ENCODE measurements around the gene CWC22. TPM values are rescaled to one million over a fixed set of nuclear protein-coding genes. Genes with fewer than 3 reads are reported as not detected.
"Not testable (repeated sequence)": the region's sequence is repeated elsewhere in the genome, so short reads cannot be mapped to it uniquely, and the experiment has no call there.

The CWC22 gene
- 23.0 TPM for polyA plus RNA-seq (2012; ENCODE audit: insufficient read depth, insufficient read length)

DNA sequence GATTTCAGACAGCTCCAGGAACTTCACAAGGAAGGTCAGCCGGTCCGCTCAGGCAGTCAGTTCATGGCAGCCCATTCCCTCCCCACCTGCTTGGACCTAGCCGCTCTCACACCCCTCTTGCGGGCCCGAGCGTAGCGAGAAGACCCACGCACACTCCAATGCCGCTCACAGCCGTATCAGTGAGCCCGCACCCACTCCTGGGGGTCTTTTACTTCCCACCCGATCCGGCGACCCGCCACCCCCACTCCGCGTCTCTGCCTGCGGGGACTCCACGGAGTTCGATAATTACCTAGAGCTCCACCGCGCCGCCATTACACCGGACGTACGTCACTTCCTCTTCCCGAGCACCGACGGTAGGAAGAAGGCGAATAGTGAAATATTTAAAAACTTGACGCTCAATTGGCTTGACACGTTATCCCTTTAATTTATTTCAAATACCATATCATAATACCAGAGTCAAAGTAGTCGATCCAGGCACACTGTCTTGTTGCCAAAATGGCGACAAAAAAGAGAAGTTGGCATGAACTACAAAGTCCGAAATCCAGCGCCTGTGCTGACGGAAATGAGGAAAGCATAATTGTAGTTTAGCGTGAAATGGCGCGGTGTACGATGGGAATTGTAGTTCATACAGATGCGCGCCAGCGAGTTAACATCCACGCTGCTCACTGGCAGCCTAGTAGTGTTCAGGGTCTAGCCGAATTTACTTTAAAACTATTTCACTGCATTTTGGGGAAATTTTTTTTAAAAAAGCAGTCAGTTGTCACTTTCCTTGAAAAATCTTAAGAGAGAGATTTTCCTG lies at the start of gene CWC22:
Gene CWC22, minus strand, starts transcription at position 517 of the 799 bp plus-strand sequence. CDS start 13,956 bp downstream, outside the sequence.
- peak within 1 kb of the TSS; percentile 95 for H3K4me3 ChIP-seq (ENCODE audit: low read length)

DNA sequence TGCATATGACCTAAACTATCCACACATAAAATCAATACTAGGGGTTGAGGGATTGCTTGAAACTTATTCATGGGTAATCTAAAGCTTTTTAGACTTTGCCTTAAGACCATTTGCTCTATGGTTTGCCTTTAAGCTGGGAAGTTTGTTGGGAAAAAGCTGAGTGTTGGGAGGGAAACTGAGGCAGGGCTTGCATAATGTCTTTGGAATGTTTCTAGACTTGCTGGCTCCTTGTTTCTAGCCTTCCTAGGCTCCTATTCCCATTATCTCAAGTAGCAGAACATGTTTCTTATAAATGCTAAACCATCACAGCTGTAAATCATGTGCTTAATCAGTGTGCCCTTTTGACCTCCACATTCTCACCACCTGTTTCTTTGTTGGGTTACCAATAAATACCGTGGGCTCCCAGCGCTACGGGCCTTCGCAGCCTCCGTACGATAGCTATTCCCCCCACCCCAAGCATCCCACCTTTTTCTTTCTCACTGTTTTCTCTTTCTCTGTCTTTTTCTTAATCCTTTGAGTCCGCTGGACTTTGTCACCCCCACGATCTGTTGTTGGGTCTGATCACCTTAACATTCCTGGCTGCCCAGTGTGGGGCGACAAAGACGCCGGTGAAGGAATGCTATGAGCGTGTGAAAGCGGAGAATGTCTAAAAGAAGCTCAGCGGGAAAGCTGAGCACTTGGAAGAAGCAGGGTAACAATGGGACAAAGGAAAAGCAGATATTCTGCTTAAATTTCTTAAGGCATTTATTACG lies 49.4 kb upstream of the CWC22 start:
- no peak for DNase-seq (ENCODE audit: low read depth, low spot score)
- no peak overlapping the region for H3K4me3 ChIP-seq (ENCODE audit: low read length)

More for the DNA sequence above, at the start of gene CWC22:
- DNase-seq (ENCODE audit: low read depth, low spot score): peak; percentile 94

DNA sequence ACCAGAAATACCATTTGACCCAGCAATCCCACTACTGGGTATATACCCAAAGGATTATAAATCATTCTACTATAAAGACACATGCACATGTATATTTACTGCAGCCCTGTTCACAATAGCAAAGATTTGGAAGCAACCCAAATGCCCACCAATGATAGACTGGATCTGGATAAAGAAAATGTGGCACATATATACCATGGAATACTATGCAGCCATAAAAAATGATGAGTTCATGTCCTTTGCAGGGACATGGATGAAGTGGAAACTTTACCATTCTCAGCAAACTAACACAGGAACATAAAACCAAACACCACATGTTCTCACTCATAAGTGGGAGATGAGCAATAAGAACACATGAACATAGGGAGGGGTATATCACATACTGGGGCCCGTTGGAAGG lies 47.5 kb upstream of the CWC22 start:
- not testable (repeated sequence) for H3K4me3 ChIP-seq (ENCODE audit: low read length); DNase-seq (ENCODE audit: low read depth, low spot score)

DNA sequence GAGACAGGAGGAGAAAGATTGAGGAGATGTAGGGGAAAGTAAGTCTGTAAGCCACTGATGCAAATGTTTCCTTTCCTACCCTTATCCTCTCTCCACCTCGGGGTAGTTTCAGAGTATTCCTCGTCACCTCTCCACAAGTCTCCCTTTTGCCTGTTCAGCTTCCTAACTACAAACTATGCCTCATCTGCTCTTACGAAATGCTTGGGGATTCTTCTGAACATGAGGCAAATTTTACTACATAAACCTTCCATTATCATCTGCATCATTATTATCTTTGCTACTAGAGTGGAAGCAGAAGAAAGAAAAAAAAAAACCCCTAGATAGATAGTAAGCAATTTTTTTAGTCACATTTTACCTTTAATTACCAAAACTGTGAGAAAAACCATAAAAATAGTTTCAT lies 43.1 kb upstream of the CWC22 start:
- DNase-seq (ENCODE audit: low read depth, low spot score): no peak
- H3K4me3 ChIP-seq (ENCODE audit: low read length): no peak overlapping the region

DNA sequence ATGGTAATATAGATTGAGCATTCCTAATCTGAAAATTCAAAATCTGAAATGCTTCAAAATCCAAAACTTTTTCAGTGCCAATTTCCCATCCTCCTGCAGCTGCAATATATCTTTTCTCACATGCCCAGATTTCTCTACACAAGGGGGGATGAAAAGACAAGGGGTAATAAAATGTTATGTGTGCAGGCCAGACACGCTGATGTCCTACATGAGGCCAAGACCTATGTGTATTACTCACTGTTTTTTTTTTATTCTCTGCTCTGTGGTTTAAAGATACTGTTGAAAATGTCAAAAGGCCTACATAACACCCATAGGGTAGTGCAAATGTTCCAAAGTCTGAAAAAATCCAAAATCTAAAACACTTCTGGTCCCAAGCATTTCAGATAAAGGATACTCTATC lies 41.2 kb upstream of the CWC22 start:
- no peak overlapping the region for H3K4me3 ChIP-seq (ENCODE audit: low read length)
- DNase-seq (ENCODE audit: low read depth, low spot score): no peak

DNA sequence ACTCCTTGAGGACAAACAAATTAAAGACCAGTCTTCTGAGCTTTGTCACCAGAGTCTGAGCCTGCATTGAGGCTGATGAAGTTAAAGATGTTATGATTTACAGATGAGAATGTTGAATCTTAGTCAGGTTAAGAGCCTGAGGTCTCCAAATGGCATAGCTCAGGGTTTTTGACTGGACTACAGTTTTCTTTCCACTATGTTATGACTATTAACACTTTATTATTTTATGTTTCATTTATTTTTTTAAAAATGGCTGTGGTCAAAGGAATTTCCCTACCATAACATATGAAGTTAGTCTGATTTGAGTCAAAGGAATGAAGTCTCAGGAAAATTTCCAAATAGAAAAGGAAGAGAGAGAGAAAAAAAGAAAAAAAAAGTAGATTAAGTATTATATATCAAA lies 39.7 kb upstream of the CWC22 start:
- no peak for DNase-seq (ENCODE audit: low read depth, low spot score)
- H3K4me3 ChIP-seq (ENCODE audit: low read length): no peak overlapping the region

DNA sequence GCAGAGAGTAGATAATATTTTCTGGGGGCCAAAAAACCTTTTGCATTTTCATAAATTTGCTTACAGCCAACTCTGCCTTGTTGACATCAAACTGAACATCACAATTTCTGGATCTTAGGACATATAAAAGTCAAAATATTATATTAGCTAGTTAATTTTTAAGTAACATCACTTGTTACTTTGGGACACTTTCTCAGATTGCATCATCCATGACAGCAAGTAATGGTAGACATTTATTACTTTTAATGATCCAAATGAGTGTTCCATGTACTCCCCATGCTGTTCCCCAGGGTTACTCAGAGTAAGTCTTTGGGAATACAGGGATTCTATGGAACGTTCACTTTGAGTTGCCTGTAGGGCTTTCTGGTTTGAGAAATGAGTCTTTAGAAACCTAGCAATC lies 39.1 kb upstream of the CWC22 start:
- no peak for DNase-seq (ENCODE audit: low read depth, low spot score)
- no peak overlapping the region for H3K4me3 ChIP-seq (ENCODE audit: low read length)

DNA sequence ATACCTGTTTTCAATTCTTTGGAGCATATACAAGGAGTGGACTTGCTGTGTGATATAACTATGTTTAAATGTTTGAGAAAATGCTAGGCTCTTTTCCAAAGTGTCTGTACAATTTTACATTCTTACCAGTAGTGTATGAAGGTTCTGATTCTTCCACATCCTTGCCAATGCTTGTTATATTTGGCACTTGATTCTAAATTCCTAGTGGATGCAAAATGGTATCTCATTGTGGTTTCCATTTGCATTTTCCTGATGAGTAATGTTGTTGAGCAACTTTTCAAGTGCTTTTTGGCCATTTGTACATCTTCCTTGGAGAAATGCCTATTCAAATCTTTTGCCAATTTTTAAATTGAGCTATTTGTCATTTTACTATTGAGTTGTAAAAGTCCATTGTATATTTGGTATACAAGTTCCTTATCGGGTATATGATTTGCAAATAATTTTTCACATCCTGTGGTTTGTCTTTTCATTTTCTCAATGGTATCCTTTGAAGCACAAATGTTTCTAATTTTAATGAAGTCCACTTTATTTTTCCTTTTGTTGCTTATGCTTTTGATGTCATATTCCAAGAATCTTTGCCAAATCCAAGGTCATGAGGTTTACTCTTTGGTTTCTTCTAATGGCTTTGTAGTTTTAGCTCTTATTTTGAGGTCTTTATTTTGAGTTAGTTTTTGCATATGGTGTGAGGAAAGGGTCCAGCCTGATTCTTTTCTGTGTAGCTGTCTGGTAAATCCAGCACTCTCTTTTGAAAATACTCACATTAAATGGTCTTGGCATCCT lies 33.2 kb upstream of the CWC22 start:
- DNase-seq (ENCODE audit: low read depth, low spot score): no peak
- H3K4me3 ChIP-seq (ENCODE audit: low read length): no peak overlapping the region

DNA sequence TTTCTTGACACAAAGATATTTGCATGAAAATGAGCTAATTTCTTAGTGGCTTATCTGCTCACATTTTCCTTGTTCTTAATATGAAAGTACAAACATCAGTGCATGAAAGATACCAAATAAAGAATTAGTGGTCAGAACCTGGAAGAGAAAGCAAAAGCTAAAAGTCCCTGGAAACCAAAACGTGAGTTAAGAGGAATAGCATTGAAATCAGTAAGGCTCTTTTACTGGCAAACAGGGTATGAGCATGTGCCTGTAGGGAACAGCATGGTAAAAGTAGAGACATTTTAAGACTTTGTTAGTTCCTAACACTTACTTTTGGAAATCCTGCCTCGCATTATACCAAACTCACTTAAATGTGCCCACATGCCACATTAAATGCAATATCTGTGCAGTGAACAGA lies 31.9 kb upstream of the CWC22 start:
- H3K4me3 ChIP-seq (ENCODE audit: low read length): no peak overlapping the region
- no peak for DNase-seq (ENCODE audit: low read depth, low spot score)

DNA sequence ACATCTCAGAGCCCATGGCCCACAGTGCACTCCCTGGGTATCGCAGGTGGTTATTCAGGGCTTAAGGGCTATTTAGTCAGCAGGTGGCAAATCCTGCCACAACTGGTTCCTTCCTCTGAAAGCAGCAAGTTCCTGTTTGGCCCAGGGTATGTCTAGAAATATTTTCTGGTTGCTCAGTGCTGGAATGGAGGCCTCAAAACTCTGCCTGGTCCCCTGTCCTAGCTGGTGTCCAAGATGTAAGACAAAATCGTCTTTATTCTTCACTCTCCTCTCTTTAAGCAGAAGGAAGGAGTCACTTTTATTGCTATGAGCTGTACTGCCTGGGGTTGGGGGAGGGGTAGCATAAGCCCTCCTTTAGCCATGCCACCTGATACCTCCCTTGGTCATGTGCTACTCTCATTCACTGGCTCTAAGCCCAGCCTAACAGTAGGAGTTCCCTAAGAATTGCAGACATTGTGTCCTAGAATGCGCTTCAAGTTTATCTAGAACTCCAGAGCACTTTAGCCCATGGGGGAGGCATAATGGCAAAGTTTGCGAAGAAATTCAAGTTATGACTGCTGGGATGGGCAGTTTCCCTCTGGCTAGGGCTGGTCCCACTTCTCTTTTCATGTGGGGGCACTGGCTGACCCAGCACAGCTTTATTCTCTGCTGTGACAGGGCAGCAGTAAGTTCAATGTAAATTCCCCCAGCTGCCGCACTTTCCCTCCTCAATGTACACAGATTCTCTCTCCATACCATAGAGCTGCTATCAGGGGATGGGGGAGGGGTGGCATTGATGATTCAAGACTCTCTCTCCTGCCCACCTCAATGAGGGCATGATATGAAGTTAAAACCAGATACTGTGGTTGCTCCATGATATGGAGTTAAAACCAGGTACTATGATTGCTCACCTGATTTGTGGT lies 27.1 kb upstream of the CWC22 start:
- no peak for DNase-seq (ENCODE audit: low read depth, low spot score)
- H3K4me3 ChIP-seq (ENCODE audit: low read length): no peak overlapping the region

DNA sequence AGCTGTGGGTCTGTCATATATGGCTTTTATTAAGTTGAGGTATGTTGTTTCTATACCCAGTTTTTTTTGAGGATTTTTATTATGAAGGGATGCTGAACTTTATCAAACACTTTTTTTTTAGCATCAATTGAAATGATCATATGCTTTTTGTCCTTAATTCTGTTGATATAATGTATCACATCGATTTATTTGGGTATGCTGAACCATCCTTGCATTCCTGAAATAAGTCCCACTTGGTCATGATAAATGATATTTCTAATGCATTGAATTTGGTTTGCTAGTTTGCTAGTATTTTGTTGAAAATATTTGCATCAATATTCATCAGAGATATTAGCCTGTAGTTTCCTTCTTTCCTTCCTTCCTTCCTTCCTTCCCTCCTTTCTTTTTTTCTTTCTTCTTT lies 22.5 kb upstream of the CWC22 start:
- no peak overlapping the region for H3K4me3 ChIP-seq (ENCODE audit: low read length)
- DNase-seq (ENCODE audit: low read depth, low spot score): no peak

DNA sequence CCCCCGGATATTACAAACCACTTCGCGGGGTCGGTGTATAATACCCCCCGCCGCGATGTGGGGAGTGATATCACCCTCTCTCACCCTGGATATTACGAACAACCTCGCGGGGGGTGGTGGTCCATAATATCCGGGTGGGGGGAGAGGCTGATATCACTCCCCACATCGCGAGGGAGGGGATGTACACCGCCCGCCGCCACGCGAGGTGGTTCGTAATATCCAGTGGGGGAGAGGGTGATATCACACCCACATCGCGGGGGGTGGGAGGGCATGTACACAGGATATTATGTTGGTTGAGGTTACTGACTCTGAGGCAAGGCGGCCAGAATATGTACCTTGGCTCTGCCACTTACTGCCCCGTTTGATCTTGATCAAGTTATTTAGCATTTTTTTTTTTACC lies 14.8 kb upstream of the CWC22 start:
- no peak overlapping the region for H3K4me3 ChIP-seq (ENCODE audit: low read length)
- DNase-seq (ENCODE audit: low read depth, low spot score): no peak

DNA sequence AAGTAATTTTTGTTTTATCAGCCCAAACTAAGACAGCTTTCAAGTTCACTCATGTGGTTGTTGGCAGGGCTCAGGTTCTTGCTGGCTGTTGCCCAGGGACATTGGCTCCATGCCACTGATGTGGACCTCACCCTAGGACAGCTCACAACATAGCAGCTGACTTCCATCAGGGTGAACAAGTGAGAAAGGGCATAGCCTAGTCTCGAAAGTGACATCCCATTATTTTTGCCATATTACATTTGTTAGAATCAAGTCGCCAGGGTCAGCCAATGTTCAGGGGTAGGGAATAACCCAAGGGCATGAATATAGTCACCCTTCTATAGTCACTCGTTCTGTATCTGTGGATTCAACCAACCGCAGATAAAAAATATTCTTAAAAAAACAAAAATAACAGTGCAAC lies 10.7 kb upstream of the CWC22 start:
- no peak for DNase-seq (ENCODE audit: low read depth, low spot score)
- no peak overlapping the region for H3K4me3 ChIP-seq (ENCODE audit: low read length)

DNA sequence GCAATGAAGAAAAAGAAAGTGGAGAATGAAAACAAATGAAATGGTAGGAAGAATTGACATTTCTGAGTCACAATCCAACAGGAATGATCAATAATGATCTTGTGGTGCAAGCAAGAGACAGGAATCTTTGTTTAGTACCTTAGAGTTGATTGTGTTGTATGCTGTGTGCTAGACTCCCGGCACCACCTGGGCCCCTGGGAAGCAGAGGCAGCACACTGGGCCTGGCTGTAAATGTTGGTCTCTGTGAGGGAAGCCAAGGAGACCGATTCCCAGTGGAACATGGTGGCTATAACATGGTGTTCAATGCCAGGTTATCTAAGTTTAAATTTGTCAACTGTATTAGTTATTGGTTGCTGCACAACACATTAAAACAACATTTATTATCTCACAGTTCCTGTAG lies 9.8 kb upstream of the CWC22 start:
- H3K4me3 ChIP-seq (ENCODE audit: low read length): no peak overlapping the region
- DNase-seq (ENCODE audit: low read depth, low spot score): no peak

DNA sequence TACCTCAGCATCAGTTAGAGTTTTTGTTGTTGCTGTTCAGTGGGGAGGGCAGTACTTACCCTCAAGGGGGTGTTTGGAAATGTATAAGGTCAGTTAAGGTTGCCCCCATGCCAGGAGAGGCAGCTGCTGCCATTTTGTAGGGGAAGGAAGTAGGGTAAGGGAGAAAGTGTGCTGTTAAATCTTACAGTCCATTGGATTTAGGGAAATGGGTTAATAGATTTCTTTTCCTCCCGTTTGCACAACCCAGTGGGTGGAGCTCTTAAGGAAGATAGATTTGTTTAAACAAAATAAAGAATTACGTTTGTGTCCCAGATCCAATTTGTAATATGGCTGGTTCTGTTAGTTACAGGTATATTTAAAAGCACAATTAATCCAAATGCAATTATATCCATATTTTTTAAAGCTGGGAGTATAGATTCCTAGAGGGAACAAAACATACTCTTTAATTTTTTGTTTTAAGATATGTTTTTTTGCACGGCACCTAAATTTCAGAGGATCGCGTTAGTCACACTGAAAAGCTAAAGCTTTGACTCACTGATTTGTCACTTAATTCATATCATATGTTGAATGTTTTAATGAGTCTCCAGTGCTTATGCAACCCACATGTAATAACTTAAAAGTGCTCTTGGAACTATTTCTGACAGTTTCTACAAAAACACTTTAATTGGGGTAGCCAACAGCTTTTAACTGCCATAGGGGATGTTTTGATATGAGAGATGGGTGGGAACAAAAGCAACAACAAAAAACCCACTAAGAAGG lies 9.0 kb upstream of the CWC22 start:
- DNase-seq (ENCODE audit: low read depth, low spot score): no peak
- H3K4me3 ChIP-seq (ENCODE audit: low read length): no peak overlapping the region

DNA sequence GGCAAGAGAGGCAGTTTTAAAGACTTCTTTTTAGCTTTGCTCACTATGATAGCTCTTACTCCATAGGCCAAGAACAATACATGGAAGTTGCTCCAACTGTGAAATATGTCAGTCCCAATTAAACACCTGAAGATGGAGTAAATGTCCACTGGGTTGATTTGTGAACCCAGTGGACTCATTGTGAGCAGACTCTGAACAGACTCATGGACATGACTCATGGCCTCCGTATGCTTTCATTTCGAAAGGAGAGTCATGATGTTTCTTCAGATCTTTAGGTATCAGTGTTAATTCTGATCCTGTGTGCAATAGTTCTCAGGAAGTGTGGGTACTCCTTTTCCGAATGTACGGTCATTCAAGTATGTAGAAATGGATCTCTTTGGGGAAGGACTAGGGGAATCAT lies 5.4 kb upstream of the CWC22 start:
- H3K4me3 ChIP-seq (ENCODE audit: low read length): no peak overlapping the region
- DNase-seq (ENCODE audit: low read depth, low spot score): no peak

DNA sequence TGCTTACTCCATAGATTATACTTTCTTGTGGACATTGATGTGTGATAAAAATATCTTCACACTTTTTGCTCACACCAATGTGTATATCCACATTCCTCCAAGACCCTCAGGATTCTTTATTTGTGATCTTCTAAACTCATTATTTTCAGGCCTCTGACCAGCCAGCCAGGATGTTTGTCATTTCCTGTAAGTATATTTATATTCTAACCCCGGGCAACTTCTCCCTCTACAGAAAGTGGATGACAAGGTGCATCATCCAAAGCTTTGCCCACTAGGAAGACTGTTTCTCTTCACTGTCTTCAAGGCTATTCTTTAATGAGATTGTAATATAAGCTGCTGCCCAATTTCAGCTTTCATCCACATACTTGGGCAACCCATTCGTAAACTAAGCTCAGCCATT lies 3.6 kb upstream of the CWC22 start:
- DNase-seq (ENCODE audit: low read depth, low spot score): no peak
- H3K4me3 ChIP-seq (ENCODE audit: low read length): no peak overlapping the region

DNA sequence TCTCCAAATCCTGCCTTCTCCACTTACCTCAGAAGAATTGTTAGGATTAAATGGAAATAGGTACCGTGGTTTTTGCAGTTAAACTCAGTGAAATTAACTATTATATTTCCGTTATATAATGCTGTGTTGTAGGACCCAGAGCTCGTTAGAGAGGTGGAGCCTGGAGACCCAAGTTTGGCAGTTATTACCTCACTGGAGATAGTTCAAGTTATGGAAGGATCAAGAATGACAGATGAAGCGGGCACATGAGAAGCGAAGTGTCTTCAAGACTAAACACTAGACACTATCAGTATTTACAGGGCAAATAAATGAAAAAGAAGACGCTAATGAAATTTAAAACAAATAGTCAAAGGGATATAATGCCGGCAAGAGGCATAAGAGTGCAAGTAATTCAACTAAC lies 866 bp downstream of the CWC22 start:
- peak; percentile 8 for DNase-seq (ENCODE audit: low read depth, low spot score)
- peak overlapping the region; percentile 95 for H3K4me3 ChIP-seq (ENCODE audit: low read length)

Measured in Jurkat, Clone E6-1 (cell line).